Sigmoid colon (tissue), 4 donors: Measurements from ENCODE around the gene MRC1.
A peak's percentile ranks its signal among the peaks of the same experiment; 100 is the strongest.

Source experiments
- CTCF ChIP-seq, 4 experiments: fragments of 450-650 bp in 3 of 4; fragments of 200-600 bp in 1 of 4; IDR thresholded peaks; one replicate each; pipeline ENCODE4 v1.5.1; 2016 to 2019; ENCODE audit warnings: antibody characterized with exemption in 4 of 4, mild to moderate bottlenecking in 3 of 4, moderate library complexity in 2 of 4
- EP300 ChIP-seq, 4 donors: sonication (generic); formaldehyde crosslinking; IDR thresholded peaks; one replicate each; pipeline ENCODE4 v1.6.1; 2017; ENCODE audit warnings: antibody characterized with exemption in 4 of 4
- POLR2AphosphoS5 ChIP-seq, 4 donors: sonication (generic); formaldehyde crosslinking; IDR thresholded peaks; one replicate each; pipeline ENCODE4 v1.6.1; 2017; ENCODE audit warnings: antibody characterized with exemption in 4 of 4

DNA sequence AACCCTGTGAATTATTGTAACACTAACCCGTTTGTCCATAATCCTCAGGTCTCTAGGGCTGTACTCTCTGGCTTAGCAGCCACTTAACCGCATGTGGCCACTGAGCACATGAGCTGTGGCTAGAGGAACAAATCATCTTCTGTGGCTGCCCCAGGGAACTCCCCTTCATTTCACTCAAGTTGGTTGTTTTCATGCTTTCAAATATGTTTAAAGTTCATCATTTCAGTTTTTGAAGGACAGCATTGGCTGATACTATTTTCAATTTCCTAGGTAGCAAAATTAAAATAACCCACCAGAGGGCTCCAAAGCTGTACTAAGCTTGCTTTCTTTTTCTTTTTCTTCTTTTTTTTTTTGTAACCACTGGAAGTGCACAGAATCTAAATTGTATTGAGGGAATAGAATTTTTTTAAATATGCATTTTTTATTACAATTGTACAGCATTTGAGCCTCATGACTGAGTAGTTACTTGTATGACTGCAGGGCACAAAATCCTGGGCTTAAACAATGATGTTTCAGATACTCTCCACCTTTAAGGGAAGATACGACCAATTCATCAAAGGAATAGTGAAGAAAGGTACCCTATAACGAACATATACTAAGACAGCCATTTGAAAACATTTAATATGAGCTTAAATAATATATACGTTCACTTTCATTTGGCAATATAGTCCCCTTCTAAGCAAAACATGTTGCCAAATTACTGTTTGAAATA, 38.6 kb downstream of the MRC1 start:
- TF ChIP-seq EP300 (IDR thresholded peaks at IDR 0.05) (no peak), POLR2AphosphoS5 (IDR thresholded peaks at IDR 0.05) (no peak), CTCF (IDR thresholded peaks at IDR 0.05) (peak in 1 of 4 experiments; percentile 35)
